Progenitor cell of endocrine pancreas (in vitro differentiated cells): ENCODE results near the gene TESMIN. TPM values are rescaled to one million over a fixed set of nuclear protein-coding genes. Genes with fewer than 3 reads are reported as not detected.

Experiments used
- DNase-seq: peaks from one replicate; pipeline ENCODE4 v3.0.0; 2021; ENCODE audit warnings: low spot score; ENCODE audit not compliant: unreplicated experiment
- H3K27ac Mint-ChIP-seq: 2 replicates; pipeline ENCODE4 v1.8.0; 2021; ENCODE audit warnings: mild to moderate bottlenecking, moderate library complexity, mixed read lengths
- H3K27me3 Mint-ChIP-seq: 2 replicates; pipeline ENCODE4 v1.8.0; 2021; ENCODE audit warnings: mixed read lengths
- H3K36me3 Mint-ChIP-seq: 2 replicates; pipeline ENCODE4 v1.8.0; 2022; ENCODE audit warnings: mixed read lengths; ENCODE audit not compliant: insufficient read depth
- H3K4me1 Mint-ChIP-seq: 2 replicates; pipeline ENCODE4 v1.8.0; 2021; ENCODE audit warnings: low read depth, mixed read lengths
- H3K4me3 Mint-ChIP-seq: 2 replicates; pipeline ENCODE4 v1.8.0; 2021; ENCODE audit warnings: low read depth, mild to moderate bottlenecking, moderate library complexity, mixed read lengths
- H3K9me3 Mint-ChIP-seq: 2 replicates; pipeline ENCODE4 v1.8.0; 2021; ENCODE audit warnings: low read depth, mixed read lengths
- CTCF ChIP-seq: fragments of 200-600 bp; sonication (generic); IDR thresholded peaks from one replicate; pipeline ENCODE4 v1.5.0; 2021; ENCODE audit warnings: antibody characterized with exemption, mild to moderate bottlenecking; ENCODE audit not compliant: unreplicated experiment
- total RNA-seq: library from RNA; stranded (reverse); gene quantifications from 2 replicates; pipeline ENCODE4 v1.2.1, GENCODE V29; 2021

Gene TESMIN
- total RNA-seq, 1 donor from 2014 or later = 26.6 TPM

GRCh38 chr11:68704887-68705286 is 46.4 kb downstream of the TESMIN start:
- H3K4me3 Mint-ChIP-seq = no peak overlapping the region
- DNase-seq = no peak
- peaks cover 25% of the 10 kb centered on the region for H3K27me3 Mint-ChIP-seq
- H3K9me3 Mint-ChIP-seq = peaks cover 6% of the 10 kb centered on the region
- no peaks in the 10 kb centered on the region for H3K4me1 Mint-ChIP-seq
- H3K36me3 Mint-ChIP-seq = peaks cover 3% of the 10 kb centered on the region
- H3K27ac Mint-ChIP-seq = no peak overlapping the region
- no peak for TF ChIP-seq CTCF

GRCh38 chr11:68698993-68699392 is 52.3 kb downstream of the TESMIN start:
- no peak overlapping the region for H3K27ac Mint-ChIP-seq
- TF ChIP-seq CTCF = no peak
- H3K9me3 Mint-ChIP-seq = peaks cover 13% of the 10 kb centered on the region
- H3K27me3 Mint-ChIP-seq = peaks cover 20% of the 10 kb centered on the region
- DNase-seq = no peak
- H3K4me1 Mint-ChIP-seq = no peaks in the 10 kb centered on the region
- H3K36me3 Mint-ChIP-seq = peaks cover 4% of the 10 kb centered on the region
- no peak overlapping the region for H3K4me3 Mint-ChIP-seq

- H3K4me3 Mint-ChIP-seq = no peak overlapping the region
- DNase-seq = no peak
- no peak overlapping the region for H3K27ac Mint-ChIP-seq
- H3K27me3 Mint-ChIP-seq = peaks cover 29% of the 10 kb centered on the region
- H3K4me1 Mint-ChIP-seq = no peaks in the 10 kb centered on the region
- H3K9me3 Mint-ChIP-seq = peaks cover 7% of the 10 kb centered on the region
- TF ChIP-seq CTCF = no peak
- peaks cover 2% of the 10 kb centered on the region for H3K36me3 Mint-ChIP-seq
These were observed 55.8 kb downstream of the TESMIN start for GRCh38 chr11:68695531-68695930.

GRCh38 chr11:68694431-68695297 is 56.7 kb downstream of the TESMIN start:
- no peak overlapping the region for H3K27ac Mint-ChIP-seq
- H3K4me3 Mint-ChIP-seq = no peak overlapping the region
- H3K4me1 Mint-ChIP-seq = no peaks in the 10 kb centered on the region
- H3K9me3 Mint-ChIP-seq = peaks cover 5% of the 10 kb centered on the region
- H3K27me3 Mint-ChIP-seq = peaks cover 38% of the 10 kb centered on the region
- no peak for DNase-seq
- TF ChIP-seq CTCF = no peak
- H3K36me3 Mint-ChIP-seq = peaks cover 1% of the 10 kb centered on the region

- TF ChIP-seq CTCF = no peak
- Mint-ChIP-seq H3K9me3 (peaks cover 4% of the 10 kb centered on the region), H3K4me1 (peaks cover 3% of the 10 kb centered on the region), H3K4me3 (no peak overlapping the region), H3K27ac (no peak overlapping the region), H3K36me3 (no peaks in the 10 kb centered on the region), H3K27me3 (peaks cover 50% of the 10 kb centered on the region)
- DNase-seq = no peak
These were observed 57.8 kb downstream of the TESMIN start for GRCh38 chr11:68693484-68693882.
